HCT116 (cell line): ENCODE data around the gene C2CD2. TPM values are rescaled to one million over a fixed set of nuclear protein-coding genes. Genes with fewer than 3 reads are reported as not detected.

Source experiments
- ATAC-seq: fragments of 200-7000 bp; cut with Tn5 transposase; 2 replicates; pipeline ENCODE4 v1.9.1; 2020; ENCODE audit warnings: mild to moderate bottlenecking, moderate library complexity
- BruUV-seq: library from RNA; stranded (reverse); fragments of 400-500 nt; replicated peaks from 2 replicates; lab custom pipeline; 2021; lab: Mats Ljungman, UMichigan
- CTCF ChIA-PET: fragments of 300-600 bp; sonication (Branson Sonifier 250); formaldehyde crosslinking; loops from one replicate; lab custom pipeline; 2021; ENCODE audit warnings: antibody characterized with exemption; lab: Charles Lee
- POLR2A ChIA-PET: fragments of 300-600, 350-600 bp; sonication (Branson Sonifier 250); formaldehyde crosslinking; loops from one replicate; lab custom pipeline; 2021; ENCODE audit warnings: antibody characterized with exemption; lab: Charles Lee
- RAD21 ChIA-PET, 2 experiments: fragments of 300-600 bp; sonication (Branson Sonifier 250); formaldehyde crosslinking; loops; one replicate each; lab custom pipeline; 2023; ENCODE audit warnings: low total read pairs in 2 of 2; ENCODE audit not compliant: uncharacterized antibody in 2 of 2, unreplicated experiment in 2 of 2, low non-redundant PET in 1 of 2; lab: Charles Lee
- DNase-seq: peaks from one replicate; pipeline ENCODE4 v3.0.0-alpha.2; 2010; ENCODE audit warnings: low read depth, low spot score
- H2AFZ ChIP-seq: fragments of 200-600 bp; shearing (Covaris generic), sonication (generic); 2 replicates; pipeline ENCODE4 v1.6.1; 2017; ENCODE audit warnings: low read depth, mixed run types, mixed read lengths, antibody characterized with exemption, low read length; ENCODE audit not compliant: poor library complexity, severe bottlenecking
- H3K27ac ChIP-seq: 2 replicates; pipeline ENCODE4 v1.5.1; 2012; ENCODE audit warnings: low read depth, low read length
- H3K27me3 ChIP-seq: fragments of 200-600 bp; sonication (generic); 2 replicates; pipeline ENCODE4 v1.6.1; 2016; ENCODE audit warnings: mixed run types, low read length, mixed read lengths; ENCODE audit not compliant: insufficient read depth
- H3K36me3 ChIP-seq, 2 experiments: fragments of 200-500 bp in 1 of 2; fragments of 200-600 bp in 1 of 2; sonication (Bioruptor generic) in 1 of 2; sonication (generic) in 1 of 2; 2 replicates each; pipeline versions ENCODE4 v1.5.1 to v1.6.1; 2014 to 2016; ENCODE audit warnings: low read length in 2 of 2, inconsistent platforms in 1 of 2, mixed read lengths in 1 of 2, mixed run types in 1 of 2; ENCODE audit not compliant: insufficient read depth in 2 of 2, control insufficient read depth in 1 of 2
- H3K4me1 ChIP-seq, 2 experiments: fragments of 200-600 bp in 1 of 2; sonication (generic) in 1 of 2; 2 replicates each; pipeline versions ENCODE4 v1.5.1 to v1.6.1; 2012 to 2017; ENCODE audit warnings: low read length in 2 of 2, inconsistent platforms in 1 of 2, mild to moderate bottlenecking in 1 of 2, mixed read lengths in 1 of 2, mixed run types in 1 of 2, moderate library complexity in 1 of 2; ENCODE audit not compliant: insufficient read depth in 2 of 2, control insufficient read depth in 1 of 2
- H3K4me2 ChIP-seq: fragments of 200-600 bp; sonication (generic); 2 replicates; pipeline ENCODE4 v1.6.1; 2017; ENCODE audit warnings: mixed run types, low read length, mixed read lengths
- H3K4me3 ChIP-seq, 2 experiments: fragments of 200-600 bp in 1 of 2; sonication (generic) in 1 of 2; replicated peaks in 1 of 2; 2 replicates each; pipeline ENCODE4 v1.5.1; 2011 to 2016; ENCODE audit warnings: low read length in 2 of 2, control low read depth in 1 of 2, low read depth in 1 of 2, mild to moderate bottlenecking in 1 of 2, mixed read lengths in 1 of 2, mixed run types in 1 of 2
- H3K79me2 ChIP-seq: fragments of 200-600 bp; sonication (generic); 2 replicates; pipeline ENCODE4 v1.6.1; 2017; ENCODE audit warnings: mild to moderate bottlenecking, mixed run types, low read length, moderate library complexity, mixed read lengths; ENCODE audit not compliant: insufficient read depth
- H3K9ac ChIP-seq: fragments of 200-600 bp; sonication (generic); 2 replicates; pipeline ENCODE4 v1.6.1; 2016; ENCODE audit warnings: low read length, mixed read lengths
- H3K9me2 ChIP-seq: fragments of 200-600 bp; sonication (generic), shearing (Covaris generic); 2 replicates; pipeline ENCODE4 v1.6.1; 2017; ENCODE audit warnings: mixed run types, mild to moderate bottlenecking, moderate library complexity; ENCODE audit not compliant: insufficient read depth
- H3K9me3 ChIP-seq, 2 experiments: fragments of 200-500 bp in 1 of 2; fragments of 200-600 bp in 1 of 2; sonication (Bioruptor generic) in 1 of 2; sonication (generic) in 1 of 2; 2 replicates each; pipeline ENCODE4 v1.6.1; 2014 to 2017; ENCODE audit warnings: low read length in 2 of 2, mixed read lengths in 2 of 2, inconsistent platforms in 1 of 2, low read depth in 1 of 2, mild to moderate bottlenecking in 1 of 2, mixed run types in 1 of 2, moderate library complexity in 1 of 2; ENCODE audit not compliant: control insufficient read depth in 1 of 2, insufficient read depth in 1 of 2
- H4K20me1 ChIP-seq: fragments of 200-600 bp; sonication (generic), shearing (Covaris generic); 2 replicates; pipeline ENCODE4 v1.6.1; 2017; ENCODE audit warnings: mixed run types, mild to moderate bottlenecking, moderate library complexity; ENCODE audit not compliant: insufficient read depth
- CBX3 ChIP-seq: IDR thresholded peaks from 2 replicates; pipeline ENCODE4 v1.6.1; 2012; ENCODE audit warnings: low read depth
- CEBPB ChIP-seq: IDR thresholded peaks from 2 replicates; pipeline ENCODE4 v1.6.1; 2012; ENCODE audit warnings: low read depth
- EGR1 ChIP-seq: IDR thresholded peaks from 2 replicates; pipeline ENCODE4 v1.6.1; 2012; ENCODE audit warnings: low read depth
- ELF1 ChIP-seq: IDR thresholded peaks from 2 replicates; pipeline ENCODE4 v1.6.1; 2012; ENCODE audit warnings: low read depth, borderline replicate concordance
- EZH2 ChIP-seq: fragments of 200-600 bp; sonication (generic); IDR thresholded peaks from 2 replicates; pipeline ENCODE4 v1.6.1; 2017; ENCODE audit warnings: antibody characterized with exemption, mixed run types
- EZH2phosphoT487 ChIP-seq: fragments of 200-600 bp; IDR thresholded peaks from 2 replicates; pipeline ENCODE4 v1.6.1; 2018; ENCODE audit warnings: antibody characterized with exemption, borderline replicate concordance
- FOSL1 ChIP-seq: IDR thresholded peaks from 2 replicates; pipeline ENCODE4 v1.6.1; 2012; ENCODE audit warnings: low read depth
- JUND ChIP-seq: IDR thresholded peaks from 2 replicates; pipeline ENCODE4 v1.6.1; 2012
- MAX ChIP-seq: IDR thresholded peaks from 2 replicates; pipeline ENCODE4 v1.6.1; 2012
- POLR2A ChIP-seq: IDR thresholded peaks from 2 replicates; pipeline ENCODE4 v1.7.0; 2011; ENCODE audit warnings: borderline replicate concordance; ENCODE audit not compliant: insufficient read depth, insufficient read length; ENCODE audit errors: extremely low read depth
- POLR2AphosphoS5 ChIP-seq: IDR thresholded peaks from 2 replicates; pipeline ENCODE4 v1.6.1; 2011; ENCODE audit warnings: mild to moderate bottlenecking, low read depth, low read length, moderate library complexity
- SIN3A ChIP-seq: IDR thresholded peaks from 2 replicates; pipeline ENCODE4 v1.6.1; 2012; ENCODE audit warnings: low read depth
- SP1 ChIP-seq: IDR thresholded peaks from 2 replicates; pipeline ENCODE4 v1.6.1; 2012; ENCODE audit warnings: low read depth
- SRF ChIP-seq: IDR thresholded peaks from 2 replicates; pipeline ENCODE4 v1.6.1; 2012; ENCODE audit warnings: low read depth
- TCF7L2 ChIP-seq: IDR thresholded peaks from 2 replicates; pipeline ENCODE4 v1.7.0; 2011; ENCODE audit warnings: borderline replicate concordance, inconsistent platforms; ENCODE audit not compliant: insufficient read depth, insufficient read length; ENCODE audit errors: extremely low read depth
- YY1 ChIP-seq: IDR thresholded peaks from 2 replicates; pipeline ENCODE4 v1.6.1; 2011; ENCODE audit warnings: low read length, low read depth, moderate library complexity, mild to moderate bottlenecking; ENCODE audit not compliant: insufficient replicate concordance; ENCODE audit errors: extremely low read depth
- ZNF274 ChIP-seq: fragments of 200-500 bp; sonication (Bioruptor generic); IDR thresholded peaks from 2 replicates; pipeline ENCODE4 v1.6.1; 2014; ENCODE audit warnings: mild to moderate bottlenecking, low read depth, low read length, inconsistent platforms
- intact Hi-C: fragments of 100-400 bp; cut with micrococcal nuclease; formaldehyde crosslinking; loops from 2 replicates; pipeline ENCODE4 v1.10.0; 2022
- total RNA-seq: library from RNA; stranded (reverse); gene quantifications from one replicate; pipeline ENCODE4 v1.2.1, GENCODE V29; 2021; ENCODE audit not compliant: unreplicated experiment
- TF ChIP-seq, protein P1 (sequence below): IDR thresholded peaks from 2 replicates; pipeline ENCODE4 v1.6.1; 2011; ENCODE audit warnings: mild to moderate bottlenecking, low read length, moderate library complexity; ENCODE audit not compliant: insufficient replicate concordance; ENCODE audit errors: extremely low read depth

The C2CD2 gene
- total RNA-seq, 1 experiment from 2014 or later = 22.0 TPM

- H3K9ac ChIP-seq = no peak overlapping the region
- no peak overlapping the region for H3K4me2 ChIP-seq
- H3K79me2 ChIP-seq = no peaks in the 10 kb centered on the region
- no peaks in the 10 kb centered on the region for H3K9me2 ChIP-seq
- BruUV-seq = no TSS peak
- no peak overlapping the region for H3K4me3 ChIP-seq
- intact Hi-C loops = no loop called here
- no peak overlapping the region for H3K27ac ChIP-seq
- no peak for ATAC-seq
- H3K27me3 ChIP-seq = no peaks in the 10 kb centered on the region
- no peaks in the 10 kb centered on the region for H4K20me1 ChIP-seq
- no peak overlapping the region for H2AFZ ChIP-seq
- ChIA-PET RAD21 (no interaction called here), POLR2A (no interaction called here), CTCF (no interaction called here)
- TF ChIP-seq CEBPB = no peak
- no peak for TF ChIP-seq SP1
- TF ChIP-seq EZH2 = no peak
- no peak for TF ChIP-seq SIN3A
- no peak for TF ChIP-seq CBX3
- TF ChIP-seq JUND = no peak
- TF ChIP-seq EZH2phosphoT487 = no peak
- no peak for TF ChIP-seq TCF7L2
- DNase-seq = no peak
- 0 out of 4 replicates have a peak, but pooled peaks cover 0 to 10% of the 10 kb centered on the region in 2 experiments for H3K9me3 ChIP-seq
- H3K36me3 ChIP-seq = no peaks in the 10 kb centered on the region
- H3K4me1 ChIP-seq = no peaks in the 10 kb centered on the region
Measured at GRCh38 chr21:41979335-41979734, 25.5 kb upstream of the C2CD2 start.

DNA sequence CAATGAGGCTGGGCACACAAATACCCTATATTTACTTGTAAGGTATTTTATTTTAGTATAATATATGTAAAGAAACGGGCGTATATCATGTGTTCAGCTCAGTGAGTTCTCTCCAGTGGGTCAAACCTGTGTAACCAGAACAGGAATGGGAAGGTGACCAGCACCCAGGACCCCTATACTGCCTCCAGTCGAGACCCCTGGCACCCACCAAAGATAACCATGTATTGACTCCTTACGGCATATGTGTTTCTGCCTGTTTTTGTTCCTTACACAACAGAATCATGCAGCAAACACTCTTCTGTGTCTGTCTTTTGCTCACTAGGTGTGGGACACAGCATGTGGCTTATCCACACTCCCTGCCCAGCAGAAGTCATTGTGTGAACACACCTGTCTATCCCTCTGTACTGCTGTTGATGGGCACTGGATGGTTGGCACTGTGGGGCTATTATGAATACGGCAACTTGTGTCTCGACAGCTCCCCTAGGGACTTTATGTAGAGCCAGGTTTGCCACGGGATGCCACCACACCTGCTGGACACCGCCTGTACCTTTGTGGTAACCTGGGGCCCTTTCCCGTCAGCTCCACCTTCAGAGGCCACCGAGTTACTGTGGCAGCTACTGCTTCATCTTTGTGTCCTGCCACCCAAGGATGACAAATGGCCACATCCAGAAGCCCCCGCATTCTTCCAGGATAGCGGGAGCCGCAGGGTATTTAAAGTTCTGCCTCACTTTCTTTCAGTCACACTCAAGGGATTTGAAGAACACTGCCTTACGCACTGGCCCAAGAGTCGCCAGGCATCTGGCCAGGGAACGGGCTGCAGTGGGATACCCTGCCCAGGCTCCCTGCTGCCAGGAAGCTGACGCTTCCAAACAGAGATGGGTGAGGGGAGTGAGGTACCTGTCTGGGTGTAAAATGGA lies 23.5 kb upstream of the C2CD2 start:
- BruUV-seq = no TSS peak
- Histone ChIP-seq H3K4me1 (no peaks in the 10 kb centered on the region), H2AFZ (no peak overlapping the region), H3K9me3 (0 out of 4 replicates have a peak, but pooled peaks cover 0 to 10% of the 10 kb centered on the region in 2 experiments), H3K4me3 (no peak overlapping the region), H3K27ac (no peak overlapping the region), H3K9ac (no peak overlapping the region), H3K27me3 (no peaks in the 10 kb centered on the region), H3K9me2 (no peaks in the 10 kb centered on the region), H4K20me1 (no peaks in the 10 kb centered on the region), H3K4me2 (no peak overlapping the region), H3K79me2 (no peaks in the 10 kb centered on the region), H3K36me3 (no peaks in the 10 kb centered on the region)
- ChIA-PET POLR2A (no interaction called here), RAD21 (no interaction called here), CTCF (no interaction called here)
- DNase-seq = no peak
- intact Hi-C loops = no loop called here
- no peak for ATAC-seq
- TF ChIP-seq CBX3 (no peak), POLR2AphosphoS5 (no peak), YY1 (no peak), FOSL1 (no peak), EGR1 (no peak), JUND (no peak), EZH2phosphoT487 (no peak), SIN3A (no peak), ELF1 (no peak), SRF (no peak), EZH2 (no peak), POLR2A (no peak), MAX (no peak), ZNF274 (no peak)
- TF ChIP-seq, protein P1, sequence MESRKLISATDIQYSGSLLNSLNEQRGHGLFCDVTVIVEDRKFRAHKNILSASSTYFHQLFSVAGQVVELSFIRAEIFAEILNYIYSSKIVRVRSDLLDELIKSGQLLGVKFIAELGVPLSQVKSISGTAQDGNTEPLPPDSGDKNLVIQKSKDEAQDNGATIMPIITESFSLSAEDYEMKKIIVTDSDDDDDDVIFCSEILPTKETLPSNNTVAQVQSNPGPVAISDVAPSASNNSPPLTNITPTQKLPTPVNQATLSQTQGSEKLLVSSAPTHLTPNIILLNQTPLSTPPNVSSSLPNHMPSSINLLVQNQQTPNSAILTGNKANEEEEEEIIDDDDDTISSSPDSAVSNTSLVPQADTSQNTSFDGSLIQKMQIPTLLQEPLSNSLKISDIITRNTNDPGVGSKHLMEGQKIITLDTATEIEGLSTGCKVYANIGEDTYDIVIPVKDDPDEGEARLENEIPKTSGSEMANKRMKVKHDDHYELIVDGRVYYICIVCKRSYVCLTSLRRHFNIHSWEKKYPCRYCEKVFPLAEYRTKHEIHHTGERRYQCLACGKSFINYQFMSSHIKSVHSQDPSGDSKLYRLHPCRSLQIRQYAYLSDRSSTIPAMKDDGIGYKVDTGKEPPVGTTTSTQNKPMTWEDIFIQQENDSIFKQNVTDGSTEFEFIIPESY = no peak
